Colonic mucosa (tissue), 4 donors: ENCODE data around the gene BCL6. TPM values are rescaled to one million over a fixed set of nuclear protein-coding genes. Genes with fewer than 3 reads are reported as not detected.

Experiments
- DNase-seq: peaks from one replicate; pipeline ENCODE4 v3.0.0-alpha.2; 2020
- H3K27ac ChIP-seq: fragments of 200-600 bp; one replicate; pipeline ENCODE4 v1.8.0; 2021
- H3K27me3 ChIP-seq: fragments of 200-600 bp; one replicate; pipeline ENCODE4 v1.8.0; 2021
- H3K36me3 ChIP-seq: fragments of 200-600 bp; one replicate; pipeline ENCODE4 v1.8.0; 2021
- H3K4me1 ChIP-seq: fragments of 200-600 bp; one replicate; pipeline ENCODE4 v1.8.0; 2021; ENCODE audit warnings: mild to moderate bottlenecking
- H3K4me3 ChIP-seq: fragments of 200-600 bp; one replicate; pipeline ENCODE4 v1.8.0; 2021
- H3K9ac ChIP-seq, 2 donors: one replicate each; pipeline ENCODE4 v1.7.0; 2013; ENCODE audit warnings: control low read depth in 2 of 2, low read depth in 2 of 2, low read length in 2 of 2
- H3K9me3 ChIP-seq: fragments of 200-600 bp; one replicate; pipeline ENCODE4 v1.8.0; 2021
- CTCF ChIP-seq: fragments of 200-600 bp; IDR thresholded peaks from one replicate; pipeline ENCODE4 v1.8.0; 2022; ENCODE audit warnings: antibody characterized with exemption, mild to moderate bottlenecking
- intact Hi-C: fragments of 100-400 bp; cut with DNase I; formaldehyde crosslinking; loops from one replicate; pipeline ENCODE4 v1.14.1; 2022
- total RNA-seq, 2 donors: library from RNA; stranded (reverse); fragmentation: NEBNext Ultra II Directional in 1 of 2; extraction: Animal tissue kit (Norgen Biotek cat#: 25700) in 1 of 2; gene quantifications; one replicate each; pipeline ENCODE4 v1.2.1, GENCODE V29; 2021
- donor health status: healthy.
- donor health status: DM: no; HTN: no; CAD: no.
- donor health status: DM: no; HTN: no; CAD: no.

Gene BCL6
- total RNA-seq, 2 donors from 2014 or later = 8.8 to 30.2 TPM

- no peak for DNase-seq
- Histone ChIP-seq H3K27me3 (no peaks in the 10 kb centered on the region), H3K36me3 (peaks cover 16% of the 10 kb centered on the region), H3K9ac (no peak overlapping the region), H3K4me1 (no peaks in the 10 kb centered on the region), H3K9me3 (no peaks in the 10 kb centered on the region), H3K27ac (no peak overlapping the region), H3K4me3 (no peak overlapping the region)
- TF ChIP-seq CTCF = no peak
- intact Hi-C loops = no loop called here
These were observed 17.0 kb downstream of the BCL6 start for GRCh38 chr3:187728248-187728647.

- H3K36me3 ChIP-seq = peaks cover 13% of the 10 kb centered on the region
- no peak overlapping the region for H3K4me3 ChIP-seq
- no peak for TF ChIP-seq CTCF
- no peaks in the 10 kb centered on the region for H3K4me1 ChIP-seq
- intact Hi-C loops = no loop called here
- DNase-seq = no peak
- no peaks in the 10 kb centered on the region for H3K9me3 ChIP-seq
- H3K27me3 ChIP-seq = no peaks in the 10 kb centered on the region
- H3K9ac ChIP-seq = no peak overlapping the region
- H3K27ac ChIP-seq = no peak overlapping the region
These were observed 18.7 kb downstream of the BCL6 start for GRCh38 chr3:187726564-187726963.

GRCh38 chr3:187725653-187726370 lies 19.5 kb downstream of the BCL6 start:
- Histone ChIP-seq H3K9me3 (no peaks in the 10 kb centered on the region), H3K9ac (no peak overlapping the region), H3K27ac (no peak overlapping the region), H3K27me3 (no peaks in the 10 kb centered on the region), H3K4me1 (no peaks in the 10 kb centered on the region), H3K36me3 (peaks cover 7% of the 10 kb centered on the region), H3K4me3 (no peak overlapping the region)
- no peak for DNase-seq
- no peak for TF ChIP-seq CTCF
- intact Hi-C loops = no loop called here

- DNase-seq = no peak
- no peak overlapping the region for H3K27ac ChIP-seq
- H3K36me3 ChIP-seq = peaks cover 7% of the 10 kb centered on the region
These were observed 20.0 kb downstream of the BCL6 start for GRCh38 chr3:187725224-187725623.

GRCh38 chr3:187722206-187722612 lies 23.1 kb downstream of the BCL6 start:
- no peak overlapping the region for H3K27ac ChIP-seq
- H3K9me3 ChIP-seq = no peaks in the 10 kb centered on the region
- DNase-seq = no peak
- H3K4me3 ChIP-seq = no peak overlapping the region
- intact Hi-C loops = no loop called here
- H3K9ac ChIP-seq = no peak overlapping the region
- TF ChIP-seq CTCF = no peak
- no peaks in the 10 kb centered on the region for H3K4me1 ChIP-seq
- no peaks in the 10 kb centered on the region for H3K27me3 ChIP-seq
- no peaks in the 10 kb centered on the region for H3K36me3 ChIP-seq

More at GRCh38 chr3:187725224-187725623, 20.0 kb downstream of the BCL6 start:
- H3K27me3 ChIP-seq = no peaks in the 10 kb centered on the region
- H3K4me1 ChIP-seq = no peaks in the 10 kb centered on the region
- no peak overlapping the region for H3K4me3 ChIP-seq
- intact Hi-C loops = no loop called here
- no peaks in the 10 kb centered on the region for H3K9me3 ChIP-seq
- TF ChIP-seq CTCF = no peak
- no peak overlapping the region for H3K9ac ChIP-seq
